CMK (cell line): Measurements from ENCODE around the gene ERAL1.
"Not testable (repeated sequence)": the region's sequence is repeated elsewhere in the genome, so short reads cannot be mapped to it uniquely, and the experiment has no call there.

Experiments used
- DNase-seq: peaks from one replicate; pipeline ENCODE4 v3.0.0-alpha.2; 2010; ENCODE audit warnings: low read depth

Gene ERAL1

GRCh38 chr17:28899212-28899815, 44.5 kb downstream of the ERAL1 start:
- no peak for DNase-seq

GRCh38 chr17:28900986-28901726, 46.3 kb downstream of the ERAL1 start:
- no peak for DNase-seq

GRCh38 chr17:28901866-28902818, 47.3 kb downstream of the ERAL1 start:
- peak; percentile 65 for DNase-seq

- peak; percentile 93 for DNase-seq
Observed at GRCh38 chr17:28902819-28903545, 48.2 kb downstream of the ERAL1 start, which contains the start of gene DHRS13. TSS of gene DHRS13 (minus strand) at chr17:28903079. CDS start at chr17:28902944, 135 bp downstream.

- DNase-seq: not testable (repeated sequence)
Observed at GRCh38 chr17:28903546-28903841, 48.7 kb downstream of the ERAL1 start.

GRCh38 chr17:28904800-28905199, 50.0 kb downstream of the ERAL1 start:
- no peak for DNase-seq

GRCh38 chr17:28906276-28906675, 51.5 kb downstream of the ERAL1 start:
- no peak for DNase-seq

- no peak for DNase-seq
Observed at GRCh38 chr17:28906706-28907438, 52.1 kb downstream of the ERAL1 start.

- no peak for DNase-seq
Observed at GRCh38 chr17:28907709-28908475, 53.1 kb downstream of the ERAL1 start.

GRCh38 chr17:28908640-28909167, 53.9 kb downstream of the ERAL1 start:
- no peak for DNase-seq

GRCh38 chr17:28910534-28910933, 55.7 kb downstream of the ERAL1 start:
- no peak for DNase-seq
